ES-I3 (cell line): ENCODE data around the gene LAGE3.
"Not testable (repeated sequence)": the region's sequence is repeated elsewhere in the genome, so short reads cannot be mapped to it uniquely, and the experiment has no call there.

Experiments used
- H3K36me3 ChIP-seq: 2 replicates; pipeline ENCODE4 v1.6.1; 2013; ENCODE audit warnings: mild to moderate bottlenecking, low read length, control low read depth, moderate library complexity; ENCODE audit not compliant: insufficient read depth
- H3K4me1 ChIP-seq: 2 replicates; pipeline ENCODE4 v1.6.1; 2013; ENCODE audit warnings: mild to moderate bottlenecking, control low read depth, low read length; ENCODE audit not compliant: insufficient read depth
- H3K9ac ChIP-seq: 2 replicates; pipeline ENCODE4 v1.6.1; 2013; ENCODE audit warnings: low read depth, mild to moderate bottlenecking, low read length, moderate library complexity
- H3K9me3 ChIP-seq: 2 replicates; pipeline ENCODE4 v1.6.1; 2013; ENCODE audit warnings: mild to moderate bottlenecking, low read length, moderate library complexity; ENCODE audit not compliant: control insufficient read depth, insufficient read depth

The LAGE3 gene

DNA sequence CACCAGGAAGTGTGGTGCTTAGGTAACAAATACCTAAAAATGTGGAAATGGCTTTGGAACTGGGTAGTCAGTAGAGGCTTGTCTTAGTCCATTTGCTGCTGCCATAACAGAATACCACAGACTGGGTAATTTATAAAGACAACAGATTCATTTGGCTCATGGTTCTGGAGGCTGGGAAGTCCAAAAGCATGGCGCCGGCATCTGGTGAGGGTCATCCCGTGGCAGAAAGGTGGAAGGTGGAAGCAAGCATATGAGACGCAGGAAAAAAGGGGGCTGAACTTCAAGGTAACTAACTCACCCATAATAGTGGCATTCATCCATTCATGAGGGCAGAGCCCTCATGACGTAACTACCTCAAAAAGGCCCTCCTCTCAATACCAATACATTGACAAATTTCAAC, 30.4 kb upstream of the LAGE3 start:
- H3K4me1 ChIP-seq: no peaks in the 10 kb centered on the region
- peaks cover 3% of the 10 kb centered on the region; the same call in 1 of the 2 replicates for H3K36me3 ChIP-seq
- peaks cover 6% of the 10 kb centered on the region for H3K9me3 ChIP-seq
- H3K9ac ChIP-seq: no peak overlapping the region

DNA sequence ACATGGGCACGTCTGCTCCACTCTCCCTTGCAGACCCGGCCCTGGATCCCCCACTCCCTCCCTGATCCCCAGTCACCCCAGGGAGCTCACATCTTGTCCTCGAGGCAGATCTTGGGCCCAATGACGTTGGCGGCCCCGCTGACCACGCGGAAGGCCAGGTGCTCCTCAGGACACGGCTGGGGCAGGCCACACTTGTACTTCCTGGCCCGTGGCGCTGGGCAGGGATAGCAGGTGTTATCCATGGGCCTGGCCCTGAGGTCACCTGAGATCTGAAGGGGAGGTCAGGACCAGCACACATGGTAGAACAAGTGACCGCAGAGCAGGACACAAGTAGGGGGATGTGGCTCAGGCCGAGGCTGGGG, 29.3 kb upstream of the LAGE3 start:
- Histone ChIP-seq H3K4me1 (no peaks in the 10 kb centered on the region), H3K36me3 (peaks cover 3% of the 10 kb centered on the region; the same call in 1 of the 2 replicates), H3K9me3 (peaks cover 6% of the 10 kb centered on the region), H3K9ac (no peak overlapping the region)

DNA sequence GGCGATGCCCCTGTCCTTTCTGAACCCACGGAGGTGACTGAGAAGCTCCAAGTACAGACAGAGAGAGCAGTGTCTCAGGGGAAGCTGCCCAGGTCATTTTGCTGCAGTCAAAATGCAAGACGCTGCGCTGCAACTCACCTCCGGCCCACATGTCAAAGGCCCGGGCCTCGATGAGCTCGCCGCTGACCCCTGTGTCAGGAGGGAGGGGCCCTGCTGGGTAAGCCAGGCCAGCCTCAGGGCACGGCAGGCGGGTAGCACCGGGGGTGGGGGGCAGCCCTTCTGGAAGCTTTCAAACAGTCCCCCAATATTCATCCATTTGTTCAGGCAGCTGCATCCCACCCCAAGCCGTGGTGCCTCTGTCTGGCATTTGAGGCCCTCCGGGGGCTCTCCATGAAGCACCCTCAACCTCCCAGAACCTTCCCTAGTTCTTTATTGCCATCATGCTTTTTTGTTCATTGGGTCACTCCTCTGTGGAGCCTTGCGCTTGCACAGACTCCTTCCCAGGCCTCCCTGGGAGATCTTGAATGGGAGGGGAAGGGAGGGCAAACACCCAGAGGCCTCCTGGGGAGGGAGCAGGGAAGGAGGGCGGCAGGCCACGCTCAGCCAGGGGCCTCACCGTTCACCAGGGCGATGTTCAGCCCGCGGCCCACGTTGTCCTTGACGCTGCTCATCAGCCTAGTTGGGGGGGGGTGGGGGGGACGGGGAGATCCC, 28.7 kb upstream of the LAGE3 start:
- peaks cover 6% of the 10 kb centered on the region for H3K9me3 ChIP-seq
- H3K4me1 ChIP-seq: no peaks in the 10 kb centered on the region
- H3K36me3 ChIP-seq: peaks cover 3% of the 10 kb centered on the region; the same call in 1 of the 2 replicates
- H3K9ac ChIP-seq: no peak overlapping the region

DNA sequence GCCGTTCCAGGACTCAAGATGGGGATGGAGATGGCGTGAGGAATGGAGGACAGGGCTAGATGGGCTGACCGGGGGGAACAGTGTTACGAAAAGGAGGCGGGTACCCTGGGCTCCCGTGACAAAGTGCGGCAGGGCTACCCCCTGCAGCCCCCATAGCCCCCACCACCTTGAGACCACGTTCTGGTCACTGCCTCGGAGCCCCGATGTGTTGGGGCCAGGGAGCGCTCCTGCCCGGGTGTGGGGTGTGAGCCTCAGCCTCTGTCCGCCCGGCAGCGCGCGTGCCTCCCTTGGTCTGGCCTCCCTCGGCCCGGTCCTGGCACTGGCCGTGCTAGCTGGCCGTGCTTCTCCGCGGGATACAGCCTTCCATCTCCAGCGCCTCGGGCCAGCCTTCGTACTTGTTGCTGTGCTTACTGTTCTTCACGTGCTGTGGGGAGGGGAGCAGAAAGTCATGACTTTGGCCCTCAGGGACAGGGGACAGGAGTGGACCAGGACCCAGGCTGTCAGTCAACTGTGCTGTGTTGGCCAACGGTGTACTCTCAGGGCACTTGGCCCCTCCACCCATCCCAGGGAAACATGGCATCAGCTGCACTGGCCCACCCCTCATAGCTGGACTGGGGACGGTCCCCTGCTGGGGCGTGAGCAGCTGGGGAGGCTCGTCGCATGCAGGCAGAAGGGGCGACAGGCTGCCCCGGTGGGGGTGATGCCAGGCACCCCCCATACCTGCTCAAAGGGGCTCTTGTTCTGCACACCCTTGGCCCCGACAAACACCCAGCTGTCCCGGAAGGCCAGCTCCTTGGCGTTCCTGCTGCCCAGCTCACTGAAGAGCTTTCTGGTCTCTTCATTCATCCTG, 27.6 kb upstream of the LAGE3 start:
- Histone ChIP-seq H3K36me3 (peaks cover 3% of the 10 kb centered on the region; the same call in 1 of the 2 replicates), H3K9me3 (peaks cover 6% of the 10 kb centered on the region), H3K4me1 (no peaks in the 10 kb centered on the region), H3K9ac (no peak overlapping the region)

DNA sequence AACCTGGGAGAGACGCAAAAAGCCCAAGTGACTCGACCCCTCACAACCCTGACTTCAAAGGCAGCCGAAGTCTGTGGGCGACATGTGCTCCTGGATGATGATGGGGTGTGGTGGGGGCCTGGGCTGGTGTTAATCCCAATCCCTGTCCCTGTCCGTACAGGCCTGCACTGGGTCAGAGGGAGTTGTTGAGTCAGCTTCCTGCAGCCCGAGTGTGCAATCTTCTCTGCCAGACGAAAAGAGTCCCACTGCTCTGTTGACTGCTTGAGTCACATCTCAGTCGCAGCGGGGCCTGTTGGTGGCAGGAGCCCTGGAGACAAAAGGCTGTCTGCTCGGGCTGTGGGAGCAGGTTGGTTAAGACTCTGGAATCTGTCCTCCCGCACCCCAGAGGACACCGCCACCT, 26.7 kb upstream of the LAGE3 start:
- peaks cover 6% of the 10 kb centered on the region for H3K9me3 ChIP-seq
- peaks cover 3% of the 10 kb centered on the region; the same call in 1 of the 2 replicates for H3K36me3 ChIP-seq
- H3K4me1 ChIP-seq: no peaks in the 10 kb centered on the region
- H3K9ac ChIP-seq: no peak overlapping the region

DNA sequence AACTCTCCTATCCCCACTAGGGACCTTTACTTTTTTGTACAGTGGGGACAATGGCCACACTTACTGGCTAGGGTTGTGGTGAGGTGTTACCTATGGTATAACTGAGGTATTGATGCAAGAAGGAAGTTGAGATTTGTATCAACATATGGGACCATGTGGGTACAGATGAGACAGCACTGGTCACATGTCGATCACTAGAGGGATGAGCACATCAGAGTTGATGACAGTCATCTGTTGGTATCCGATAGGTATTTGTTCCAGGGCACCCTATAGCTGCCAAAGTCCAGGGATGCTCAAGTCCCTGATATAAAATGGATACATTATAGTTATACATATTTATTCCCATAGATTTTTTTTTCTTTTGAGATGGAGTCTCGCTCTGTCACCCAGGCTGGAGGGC, 23.9 kb upstream of the LAGE3 start:
- no peaks in the 10 kb centered on the region for H3K4me1 ChIP-seq
- H3K9ac ChIP-seq: no peak overlapping the region
- no peaks in the 10 kb centered on the region; the same call in 1 of the 2 replicates for H3K36me3 ChIP-seq
- no peaks in the 10 kb centered on the region for H3K9me3 ChIP-seq

DNA sequence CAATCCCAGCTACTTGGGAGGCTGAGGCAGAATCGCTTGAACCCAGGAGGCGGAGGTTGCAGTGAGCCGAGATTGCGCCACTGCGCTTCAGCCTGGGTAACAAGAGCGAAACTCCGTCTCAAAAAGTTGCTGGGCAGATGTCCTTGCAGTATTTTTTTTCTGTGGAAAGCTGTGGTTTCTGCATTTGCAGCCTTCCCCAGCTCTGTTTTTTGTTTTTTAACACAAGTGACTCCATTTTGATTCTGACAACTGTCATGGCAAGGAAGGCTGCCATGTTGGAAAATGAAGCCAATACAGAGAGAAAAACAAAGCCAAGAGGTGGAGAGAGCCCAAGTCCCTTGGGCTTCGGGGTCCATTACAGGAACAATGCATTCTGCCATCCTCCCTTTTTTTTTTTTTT, 23.0 kb upstream of the LAGE3 start:
- H3K9ac ChIP-seq: no peak overlapping the region
- H3K9me3 ChIP-seq: no peaks in the 10 kb centered on the region
- no peaks in the 10 kb centered on the region; the same call in 1 of the 2 replicates for H3K36me3 ChIP-seq
- H3K4me1 ChIP-seq: no peaks in the 10 kb centered on the region

DNA sequence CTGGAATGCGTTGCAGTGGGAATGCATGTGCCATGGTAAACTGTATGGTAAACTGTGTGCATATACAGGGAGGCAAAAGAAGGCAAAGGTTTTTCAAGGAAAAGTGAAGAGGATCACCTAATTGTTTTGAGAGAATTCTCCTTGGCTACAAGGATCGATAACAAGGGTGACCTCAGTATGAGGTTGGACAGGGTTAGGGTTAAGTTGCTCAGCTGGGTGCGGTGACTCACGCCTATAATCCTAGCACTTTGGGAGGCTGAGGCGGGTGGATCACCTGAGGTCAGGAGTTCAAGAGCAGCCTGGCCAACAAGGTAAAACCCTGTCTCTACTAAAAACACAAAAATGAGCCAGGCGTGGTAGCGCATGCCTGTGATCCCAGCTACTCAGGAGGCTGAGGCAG, 22.3 kb upstream of the LAGE3 start:
- H3K4me1 ChIP-seq, H3K9ac ChIP-seq, H3K36me3 ChIP-seq, H3K9me3 ChIP-seq: not testable (repeated sequence)

DNA sequence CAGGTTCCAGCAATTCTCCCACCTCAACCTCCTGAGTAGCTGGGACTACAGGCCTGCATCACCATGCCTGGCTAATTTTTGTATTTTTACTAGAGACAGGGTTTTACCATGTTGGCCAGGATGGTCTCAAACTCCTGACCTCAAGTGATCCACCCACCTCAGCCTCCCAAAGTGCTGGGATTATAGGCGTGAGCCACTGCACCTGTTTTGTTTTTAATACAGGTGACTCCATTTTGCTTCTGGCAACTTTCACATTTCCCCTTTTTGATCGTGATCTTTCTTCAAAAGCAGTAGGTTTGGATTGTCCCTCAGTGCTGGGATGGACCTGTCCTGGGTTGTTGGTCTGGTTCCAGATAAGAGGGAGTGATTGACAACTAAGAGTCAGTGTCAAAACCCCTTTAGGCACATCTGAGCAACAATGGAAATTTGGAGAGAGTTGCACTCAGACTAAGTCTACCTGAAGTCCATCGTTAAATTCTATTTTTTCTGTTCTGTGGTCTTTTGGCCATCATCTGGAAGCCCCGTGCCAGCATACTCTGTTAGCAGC, 17.6 kb upstream of the LAGE3 start:
- H3K4me1 ChIP-seq, H3K9me3 ChIP-seq, H3K9ac ChIP-seq, H3K36me3 ChIP-seq: not testable (repeated sequence)

DNA sequence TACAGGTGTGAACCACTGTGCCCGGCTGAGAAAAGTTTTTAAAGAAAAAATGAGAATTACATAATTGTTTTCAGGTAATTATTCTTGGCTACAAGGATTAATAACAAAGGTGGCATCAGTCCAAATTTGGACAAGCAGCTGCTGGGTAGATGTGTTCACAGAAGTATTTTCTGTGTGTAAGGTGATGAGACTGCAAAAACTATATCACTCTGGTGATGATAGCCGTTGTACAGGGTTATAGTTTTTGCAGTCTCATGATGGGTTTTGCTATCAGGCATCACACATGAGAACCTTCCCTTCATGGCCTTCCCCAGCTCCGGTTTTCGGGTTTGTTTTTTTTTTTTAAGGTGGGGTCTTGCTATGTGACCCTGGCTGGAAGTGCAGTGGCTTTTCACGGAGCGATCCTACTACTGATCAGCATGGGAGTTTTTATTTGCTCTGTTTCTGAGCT, 16.4 kb upstream of the LAGE3 start:
- no peaks in the 10 kb centered on the region for H3K4me1 ChIP-seq

DNA sequence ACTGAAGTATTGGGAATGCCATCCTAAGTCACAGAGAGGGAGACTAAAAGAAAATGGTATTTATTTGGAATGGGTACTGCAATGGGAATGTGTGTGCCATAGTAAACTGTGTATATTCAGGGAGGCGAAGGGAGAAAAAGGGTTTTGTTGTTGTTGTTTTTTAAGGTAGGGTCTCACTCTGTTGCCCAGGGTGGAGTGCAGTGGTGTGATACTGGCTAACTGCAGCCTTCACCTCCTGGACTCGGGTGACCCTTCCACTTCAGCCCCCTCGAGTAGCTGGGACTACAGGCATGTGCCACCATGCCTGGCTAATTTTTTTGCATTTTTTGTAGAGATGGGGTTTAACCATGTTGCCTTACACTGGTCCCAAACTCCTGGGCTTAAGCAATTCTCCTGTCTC, 15.6 kb upstream of the LAGE3 start:
- Histone ChIP-seq H3K9ac (no peak overlapping the region), H3K4me1 (no peaks in the 10 kb centered on the region)

More for the DNA sequence above, 16.4 kb upstream of the LAGE3 start:
- Histone ChIP-seq H3K9me3 (no peaks in the 10 kb centered on the region), H3K36me3 (no peaks in the 10 kb centered on the region), H3K9ac (no peak overlapping the region)

DNA sequence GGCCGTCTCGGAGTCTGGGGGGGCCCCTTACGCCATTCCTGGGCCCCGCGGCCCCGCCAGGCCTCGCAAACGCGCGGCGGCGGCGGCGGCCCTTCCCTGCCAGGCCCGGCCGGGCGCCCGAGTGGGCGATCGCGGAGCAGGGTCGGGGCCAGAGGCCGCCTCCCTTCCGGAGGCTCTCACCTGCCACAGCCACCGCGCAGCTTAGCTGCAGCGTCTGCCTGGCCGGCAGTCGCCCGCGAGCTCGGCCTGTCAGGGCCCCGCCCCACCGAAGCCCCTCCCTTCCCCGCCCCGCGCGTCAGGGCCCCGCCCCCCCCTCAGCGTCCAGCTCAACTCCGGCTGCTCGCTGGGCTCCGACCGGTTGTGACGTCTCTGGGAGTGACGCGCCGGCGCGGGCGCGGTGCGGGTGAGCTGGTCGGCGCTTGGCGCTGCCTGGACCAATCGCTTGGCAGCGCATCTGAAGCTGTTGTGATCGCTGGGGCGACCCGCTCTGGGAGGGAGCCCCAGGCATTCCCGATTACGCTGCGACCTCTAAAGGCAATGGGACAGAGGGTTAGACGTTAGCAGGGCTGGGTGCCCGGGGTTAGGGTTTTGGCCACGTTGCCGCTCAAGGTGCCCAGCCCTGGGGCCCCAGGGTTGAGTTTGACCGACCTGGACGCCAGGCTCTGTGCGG, 11.5 kb upstream of the LAGE3 start, which contains the start of gene SLC10A3:
SLC10A3 (minus strand) TSS at position 216 of the 670 bp plus-strand sequence. CDS start 1,689 bp downstream, outside the sequence.
- Histone ChIP-seq H3K9ac (peak within 1 kb of the TSS; percentile 72; the same call in 1 of the 2 replicates), H3K9me3 (no peaks in the 10 kb centered on the region), H3K36me3 (no peaks in the 10 kb centered on the region; the same call in 1 of the 2 replicates), H3K4me1 (no peaks in the 10 kb centered on the region; the same call in 1 of the 2 replicates)

More for the DNA sequence above, 15.6 kb upstream of the LAGE3 start:
- Histone ChIP-seq H3K9me3 (no peaks in the 10 kb centered on the region), H3K36me3 (no peaks in the 10 kb centered on the region)

DNA sequence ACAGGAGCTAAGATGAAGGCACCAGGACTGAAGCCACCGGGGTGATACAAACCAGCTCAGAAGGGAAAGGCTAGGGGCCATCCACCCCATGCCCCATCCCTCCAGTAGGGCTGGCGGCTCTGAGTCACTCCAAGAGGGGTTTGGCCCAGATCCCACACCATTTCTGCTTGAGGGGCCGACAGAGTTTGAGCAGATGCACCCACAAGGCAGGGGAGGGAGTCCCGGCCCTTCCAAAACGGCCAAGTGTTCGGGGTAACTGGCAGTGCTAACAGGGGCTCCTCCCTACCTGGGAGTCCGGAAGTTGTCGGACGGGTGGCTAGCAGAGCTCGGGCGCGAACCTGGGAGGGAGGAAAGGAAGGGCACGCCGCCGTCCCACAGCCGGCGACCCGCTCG, 10.9 kb upstream of the LAGE3 start:
- Histone ChIP-seq H3K9ac (peak overlapping the region; percentile 70; the same call in 1 of the 2 replicates), H3K4me1 (no peaks in the 10 kb centered on the region; the same call in 1 of the 2 replicates), H3K36me3 (no peaks in the 10 kb centered on the region; the same call in 1 of the 2 replicates), H3K9me3 (no peaks in the 10 kb centered on the region)

DNA sequence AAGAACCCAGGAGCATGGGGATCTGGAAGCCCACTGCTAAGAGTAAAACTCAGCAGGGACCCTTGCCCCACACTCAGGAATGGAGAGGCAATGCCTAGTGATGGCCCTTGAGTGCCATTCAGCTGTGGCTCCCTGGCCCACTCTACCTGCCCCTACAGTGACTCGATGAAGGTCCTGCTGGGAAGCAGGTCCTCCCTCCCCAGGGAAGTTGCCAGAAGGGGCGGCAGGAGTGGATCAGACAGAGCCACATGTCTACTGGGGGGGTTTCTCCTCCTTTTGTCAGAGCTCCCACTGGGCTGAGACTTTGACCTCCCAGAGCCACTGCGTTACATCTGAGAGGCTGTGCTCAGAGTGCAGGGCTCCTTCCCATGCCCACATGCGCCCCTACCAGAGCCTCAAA, 10.1 kb upstream of the LAGE3 start:
- no peaks in the 10 kb centered on the region; the same call in 1 of the 2 replicates for H3K4me1 ChIP-seq
- no peak overlapping the region for H3K9ac ChIP-seq
- H3K9me3 ChIP-seq: no peaks in the 10 kb centered on the region
- H3K36me3 ChIP-seq: no peaks in the 10 kb centered on the region; the same call in 1 of the 2 replicates
